Activated CD8-positive, alpha-beta T cell treated with anti-CD3 and anti-CD28 coated beads, Interleukin-2, amount 10 ng/mL, durations not matched to agents 7 days and 5 days (primary cell): ENCODE data around the gene GRIP1. TPM values are rescaled to one million over a fixed set of nuclear protein-coding genes. Genes with fewer than 3 reads are reported as not detected.

ENCODE experiments used
- ATAC-seq: fragments of 150-1000 bp; cut with Tn5 transposase; one replicate; pipeline ENCODE4 v1.10.0; 2021; ENCODE audit warnings: moderate library complexity
- CTCF ChIA-PET: fragments of 350-600 bp; sonication (Branson Sonifier 250); formaldehyde crosslinking; loops from one replicate; lab custom pipeline; 2021; ENCODE audit warnings: antibody characterized with exemption; lab: Charles Lee
- POLR2A ChIA-PET: fragments of 350-600 bp; sonication (Branson Sonifier 250); formaldehyde crosslinking; loops from one replicate; lab custom pipeline; 2021; ENCODE audit warnings: antibody characterized with exemption; lab: Charles Lee
- DNase-seq: peaks from one replicate; pipeline ENCODE4 v3.0.0-alpha.2; 2020
- H3K27ac Mint-ChIP-seq: one replicate; pipeline ENCODE4 v1.8.0; 2021; ENCODE audit warnings: mild to moderate bottlenecking, mixed read lengths
- H3K27me3 Mint-ChIP-seq: one replicate; pipeline ENCODE4 v1.8.0; 2021; ENCODE audit warnings: low read depth, mixed read lengths
- H3K36me3 Mint-ChIP-seq: one replicate; pipeline ENCODE4 v1.8.0; 2021; ENCODE audit warnings: low read depth, mixed read lengths
- H3K4me1 Mint-ChIP-seq: one replicate; pipeline ENCODE4 v1.8.0; 2021; ENCODE audit warnings: low read depth, mixed read lengths
- H3K4me3 Mint-ChIP-seq: one replicate; pipeline ENCODE4 v1.8.0; 2021; ENCODE audit warnings: mild to moderate bottlenecking, mixed read lengths
- H3K9me3 Mint-ChIP-seq: one replicate; pipeline ENCODE4 v1.8.0; 2022; ENCODE audit warnings: mixed read lengths; ENCODE audit not compliant: insufficient read depth
- total RNA-seq, 2 experiments: library from RNA; stranded (reverse); gene quantifications; one replicate each; pipeline ENCODE4 v1.2.3, GENCODE V29; 2021

GRIP1 gene
- total RNA-seq, 2 experiments from 2014 or later: 0.29 to 0.55 TPM

DNA sequence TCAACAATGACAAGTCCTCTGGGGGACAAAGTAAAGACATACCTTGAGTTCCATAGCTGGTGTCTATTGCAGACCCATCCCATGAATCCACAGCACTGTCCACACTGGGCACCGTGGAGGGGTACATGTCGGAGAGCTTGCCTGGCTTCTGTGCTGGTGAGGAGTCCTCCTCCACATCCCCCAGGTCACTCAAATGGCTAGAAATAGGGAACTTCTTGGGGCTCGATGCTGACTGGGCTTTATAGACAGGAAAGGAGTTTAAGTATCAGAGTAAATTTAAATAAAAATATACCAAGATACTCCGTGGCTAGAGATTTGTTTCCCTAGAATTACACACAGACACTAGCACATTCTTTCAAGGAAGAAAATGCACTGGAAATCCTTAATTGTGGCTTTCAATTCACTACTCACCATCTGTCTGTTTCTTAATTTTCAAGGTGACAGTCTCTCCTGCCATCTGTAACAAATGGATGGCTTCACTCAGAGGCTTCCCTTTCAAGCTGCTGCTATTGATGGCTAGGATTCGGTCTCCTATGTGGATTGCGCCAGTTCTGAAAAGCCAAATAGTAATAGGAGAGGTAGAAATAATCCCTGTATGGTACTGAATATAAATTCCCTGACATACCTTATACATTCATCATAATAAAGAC lies 286.5 kb downstream of the GRIP1 start:
- Mint-ChIP-seq H3K27ac (no peak overlapping the region), H3K4me3 (no peak overlapping the region), H3K9me3 (no peaks in the 10 kb centered on the region), H3K4me1 (peaks cover 15% of the 10 kb centered on the region), H3K36me3 (no peaks in the 10 kb centered on the region), H3K27me3 (peaks cover 28% of the 10 kb centered on the region)
- no peak for DNase-seq
- ChIA-PET POLR2A (no interaction called here), CTCF (interaction anchor here (1.0 to 1.1 kb wide), 2 partner anchors 16 to 123 kb away, joined by 4 to 5 read pairs; no protein-coding TSS in a partner anchor)
- ATAC-seq: no peak

DNA sequence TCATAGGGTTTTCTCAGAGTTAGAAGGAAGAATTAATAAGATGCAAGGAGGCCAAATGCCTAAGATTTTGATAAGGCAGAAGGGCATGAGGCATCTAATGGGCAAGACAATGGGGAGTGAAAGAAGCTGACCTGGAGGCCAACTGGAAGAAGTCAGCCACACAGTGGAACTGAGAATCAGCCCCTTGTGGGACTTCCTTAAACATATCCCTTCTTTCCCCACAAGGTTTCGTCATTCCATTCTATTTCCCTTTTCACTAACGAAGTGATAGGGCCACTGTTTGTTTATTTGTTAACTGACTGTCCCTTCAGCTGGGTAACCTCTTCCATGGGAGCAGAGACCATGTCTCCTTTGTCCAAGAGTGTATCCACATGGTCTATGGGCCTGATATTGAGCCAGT lies 290.4 kb downstream of the GRIP1 start:
- Mint-ChIP-seq H3K27ac (no peak overlapping the region), H3K36me3 (no peaks in the 10 kb centered on the region), H3K4me3 (no peak overlapping the region), H3K9me3 (no peaks in the 10 kb centered on the region), H3K27me3 (peaks cover 12% of the 10 kb centered on the region), H3K4me1 (peaks cover 3% of the 10 kb centered on the region)
- POLR2A ChIA-PET: no interaction called here
- no peak for DNase-seq
- ATAC-seq: no peak
- CTCF ChIA-PET: interaction anchor here (2.2 kb wide), 1 partner anchor 119 kb away, joined by 8 read pairs; no protein-coding TSS in a partner anchor

DNA sequence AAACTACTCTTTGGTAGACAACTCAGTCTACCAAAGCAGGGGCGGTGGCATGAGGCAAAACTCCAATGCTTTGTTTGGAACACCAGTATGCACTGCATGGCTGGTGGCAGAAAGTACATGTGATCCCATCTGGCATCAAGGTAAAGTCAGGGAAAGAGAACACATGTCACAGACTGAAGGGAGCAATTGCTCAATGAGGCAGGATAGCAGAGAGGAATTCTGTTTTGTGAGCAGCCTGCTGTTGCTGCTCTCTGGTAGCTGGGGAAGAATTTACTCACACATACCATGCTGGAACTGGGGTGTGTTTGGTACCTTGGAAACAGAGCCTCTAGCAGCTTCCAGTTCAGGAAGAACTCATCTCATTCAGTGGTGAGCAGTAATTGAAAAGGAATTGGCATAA lies 291.8 kb downstream of the GRIP1 start:
- ChIA-PET POLR2A (no interaction called here), CTCF (no interaction called here)
- peaks cover 12% of the 10 kb centered on the region for H3K27me3 Mint-ChIP-seq
- no peaks in the 10 kb centered on the region for H3K4me1 Mint-ChIP-seq
- no peaks in the 10 kb centered on the region for H3K36me3 Mint-ChIP-seq
- ATAC-seq: no peak
- DNase-seq: no peak
- H3K4me3 Mint-ChIP-seq: no peak overlapping the region
- no peaks in the 10 kb centered on the region for H3K9me3 Mint-ChIP-seq
- no peak overlapping the region for H3K27ac Mint-ChIP-seq

DNA sequence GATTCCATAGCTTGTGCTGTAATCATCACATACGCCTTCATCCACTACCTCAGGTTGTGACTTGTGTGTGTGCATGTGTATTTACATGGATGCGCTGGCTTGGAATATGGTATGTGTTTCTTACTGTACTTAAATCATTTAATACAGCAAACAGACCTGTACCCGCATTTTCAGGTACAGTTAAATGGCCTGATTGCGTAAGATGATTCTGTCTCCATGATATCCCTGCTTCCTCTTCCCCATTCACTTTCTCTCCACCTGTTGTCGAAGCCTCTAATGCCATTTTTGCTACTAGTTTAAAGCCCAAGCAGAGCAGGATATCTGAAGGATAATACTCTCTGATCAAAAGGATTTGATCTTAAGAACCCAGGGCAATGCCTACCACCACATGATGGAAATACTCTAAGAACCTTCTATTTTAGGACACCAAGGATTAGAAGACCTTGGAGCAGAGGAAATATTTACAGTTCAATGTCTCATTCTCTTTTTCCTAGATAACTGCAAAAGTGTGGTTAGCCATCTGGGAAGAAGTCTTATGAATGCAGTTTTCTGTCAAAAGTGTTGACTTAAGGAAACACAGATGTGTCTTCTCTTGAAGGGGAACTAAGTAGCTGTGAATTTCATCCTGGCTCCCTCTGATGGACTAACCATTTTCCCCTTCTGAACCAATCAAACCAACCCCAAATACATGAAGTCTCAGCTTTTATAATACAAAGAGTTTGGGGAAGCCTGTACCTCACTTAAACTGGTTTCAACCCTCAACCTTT lies 297.9 kb downstream of the GRIP1 start:
- DNase-seq: no peak
- H3K4me1 Mint-ChIP-seq: no peaks in the 10 kb centered on the region
- no peak for ATAC-seq
- H3K9me3 Mint-ChIP-seq: no peaks in the 10 kb centered on the region
- H3K36me3 Mint-ChIP-seq: no peaks in the 10 kb centered on the region
- ChIA-PET POLR2A (no interaction called here), CTCF (interaction anchor here (0.9 kb wide), 1 partner anchor 145 kb away, joined by 3 read pairs; no protein-coding TSS in a partner anchor)
- H3K27ac Mint-ChIP-seq: no peak overlapping the region
- no peak overlapping the region for H3K4me3 Mint-ChIP-seq
- H3K27me3 Mint-ChIP-seq: no peaks in the 10 kb centered on the region

DNA sequence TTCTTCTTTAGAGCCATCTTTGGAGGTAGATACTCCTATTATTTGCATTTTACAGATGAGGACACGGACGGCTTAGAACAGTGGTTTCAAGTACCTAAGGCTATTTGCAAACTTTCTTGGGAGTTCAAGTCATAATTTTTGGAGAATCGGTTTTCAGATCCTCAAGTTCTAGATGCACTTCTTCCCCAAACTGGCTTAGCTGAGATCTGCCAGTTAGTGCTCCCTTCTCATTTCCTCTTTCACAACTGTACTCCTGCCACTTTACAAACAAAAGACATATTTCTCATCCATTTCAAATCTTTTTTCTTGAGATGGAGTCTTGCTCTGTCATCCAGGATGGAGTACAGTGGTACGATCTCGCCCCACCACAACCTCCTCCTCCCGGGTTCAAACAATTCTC lies 299.3 kb downstream of the GRIP1 start:
- ChIA-PET CTCF (no interaction called here), POLR2A (no interaction called here)
- H3K4me1 Mint-ChIP-seq: no peaks in the 10 kb centered on the region
- H3K27me3 Mint-ChIP-seq: no peaks in the 10 kb centered on the region
- H3K36me3 Mint-ChIP-seq: no peaks in the 10 kb centered on the region
- no peak overlapping the region for H3K27ac Mint-ChIP-seq
- ATAC-seq (no peak), DNase-seq (no peak)
- H3K9me3 Mint-ChIP-seq: no peaks in the 10 kb centered on the region
- no peak overlapping the region for H3K4me3 Mint-ChIP-seq

DNA sequence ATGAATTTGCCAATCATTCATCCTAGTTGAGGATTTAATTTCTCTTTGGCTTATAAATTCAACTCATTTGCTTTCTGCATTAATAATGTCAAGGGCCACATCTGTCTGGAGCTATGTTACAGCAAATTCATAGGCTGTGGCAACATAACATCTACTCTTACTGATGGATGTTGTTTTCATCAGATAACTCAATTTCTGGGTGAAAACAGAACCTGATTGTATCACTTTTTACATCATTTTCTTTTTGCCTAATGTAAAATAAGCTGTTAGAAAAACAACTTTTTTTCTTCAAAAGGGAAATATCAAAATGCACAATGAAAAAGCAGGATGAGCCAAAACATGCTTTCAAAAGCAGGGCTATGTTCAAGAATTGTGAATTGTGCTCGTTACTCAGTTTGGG lies 303.3 kb downstream of the GRIP1 start:
- no peaks in the 10 kb centered on the region for H3K36me3 Mint-ChIP-seq

DNA sequence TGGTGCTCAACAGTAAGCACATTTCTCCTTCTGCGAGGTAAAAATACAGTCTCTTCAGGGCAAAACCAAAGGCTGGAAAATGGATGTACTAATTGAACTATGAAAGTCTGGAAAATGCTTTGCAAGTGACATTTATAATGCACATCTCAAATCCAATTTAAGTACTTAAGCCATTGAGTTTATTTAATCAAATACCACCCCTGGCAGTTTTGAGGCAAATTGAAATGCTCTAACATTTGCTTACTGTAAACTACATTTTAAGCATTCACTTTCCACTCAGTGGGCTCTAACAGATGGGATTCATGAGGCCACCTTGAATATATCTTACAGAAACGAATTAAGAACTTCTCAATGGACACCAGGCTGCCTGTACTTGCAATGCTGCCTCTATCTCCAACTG lies 306.9 kb downstream of the GRIP1 start:
- ATAC-seq (no peak), DNase-seq (no peak)
- Mint-ChIP-seq H3K4me3 (no peak overlapping the region), H3K36me3 (no peaks in the 10 kb centered on the region), H3K9me3 (no peaks in the 10 kb centered on the region), H3K27me3 (no peaks in the 10 kb centered on the region), H3K4me1 (no peaks in the 10 kb centered on the region), H3K27ac (no peak overlapping the region)
- POLR2A ChIA-PET: no interaction called here
- CTCF ChIA-PET: no interaction called here

More for the DNA sequence above, 303.3 kb downstream of the GRIP1 start:
- DNase-seq (no peak), ATAC-seq (no peak)
- ChIA-PET CTCF (interaction anchor here (0.9 to 1.2 kb wide), 4 partner anchors 9 to 97 kb away, joined by 3 to 4 read pairs (median 4); no protein-coding TSS in a partner anchor), POLR2A (interaction anchor here (0.5 kb wide), 1 partner anchor 842 kb away, joined by 3 read pairs; no protein-coding TSS in a partner anchor)
- no peak overlapping the region for H3K4me3 Mint-ChIP-seq
- no peaks in the 10 kb centered on the region for H3K9me3 Mint-ChIP-seq
- no peaks in the 10 kb centered on the region for H3K4me1 Mint-ChIP-seq
- H3K27me3 Mint-ChIP-seq: no peaks in the 10 kb centered on the region
- no peak overlapping the region for H3K27ac Mint-ChIP-seq

DNA sequence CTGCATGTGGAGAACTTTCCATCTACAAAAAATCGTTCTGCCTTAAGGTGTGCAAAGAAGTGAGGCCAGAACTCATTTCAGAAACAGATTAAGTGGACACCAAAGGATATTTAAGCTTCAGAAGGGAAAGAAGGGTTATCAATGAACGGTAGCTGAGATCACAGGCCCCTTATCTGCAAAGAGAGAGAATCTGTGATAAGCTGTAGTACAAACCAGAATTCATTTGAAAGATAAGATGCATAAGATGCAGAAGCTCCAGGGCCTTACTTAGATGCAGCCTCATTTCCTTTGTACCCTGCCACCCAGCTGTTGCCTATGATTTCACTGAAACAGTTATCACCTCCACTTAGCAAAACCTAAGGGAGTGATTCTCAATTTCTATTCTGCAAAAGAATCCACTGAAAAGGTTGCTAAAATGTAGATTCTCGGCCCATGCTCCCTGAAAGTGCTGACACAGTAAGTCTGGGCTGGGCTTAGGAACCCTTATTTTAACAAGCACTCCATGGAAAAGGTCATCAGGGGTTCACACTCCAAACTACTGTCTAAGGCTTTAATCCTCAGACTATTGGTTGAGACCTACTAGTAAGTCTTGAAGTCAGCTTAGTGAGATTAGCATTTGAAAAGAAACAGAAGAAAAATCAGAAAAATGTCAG lies 311.7 kb downstream of the GRIP1 start:
- ATAC-seq: no peak
- Mint-ChIP-seq H3K27me3 (no peaks in the 10 kb centered on the region), H3K27ac (no peak overlapping the region), H3K9me3 (no peaks in the 10 kb centered on the region), H3K36me3 (no peaks in the 10 kb centered on the region), H3K4me3 (no peak overlapping the region), H3K4me1 (no peaks in the 10 kb centered on the region)
- no peak for DNase-seq
- CTCF ChIA-PET: interaction anchor here (1.0 to 2.2 kb wide), 2 partner anchors 9 to 41 kb away, joined by 3 to 6 read pairs; no protein-coding TSS in a partner anchor
- POLR2A ChIA-PET: no interaction called here

DNA sequence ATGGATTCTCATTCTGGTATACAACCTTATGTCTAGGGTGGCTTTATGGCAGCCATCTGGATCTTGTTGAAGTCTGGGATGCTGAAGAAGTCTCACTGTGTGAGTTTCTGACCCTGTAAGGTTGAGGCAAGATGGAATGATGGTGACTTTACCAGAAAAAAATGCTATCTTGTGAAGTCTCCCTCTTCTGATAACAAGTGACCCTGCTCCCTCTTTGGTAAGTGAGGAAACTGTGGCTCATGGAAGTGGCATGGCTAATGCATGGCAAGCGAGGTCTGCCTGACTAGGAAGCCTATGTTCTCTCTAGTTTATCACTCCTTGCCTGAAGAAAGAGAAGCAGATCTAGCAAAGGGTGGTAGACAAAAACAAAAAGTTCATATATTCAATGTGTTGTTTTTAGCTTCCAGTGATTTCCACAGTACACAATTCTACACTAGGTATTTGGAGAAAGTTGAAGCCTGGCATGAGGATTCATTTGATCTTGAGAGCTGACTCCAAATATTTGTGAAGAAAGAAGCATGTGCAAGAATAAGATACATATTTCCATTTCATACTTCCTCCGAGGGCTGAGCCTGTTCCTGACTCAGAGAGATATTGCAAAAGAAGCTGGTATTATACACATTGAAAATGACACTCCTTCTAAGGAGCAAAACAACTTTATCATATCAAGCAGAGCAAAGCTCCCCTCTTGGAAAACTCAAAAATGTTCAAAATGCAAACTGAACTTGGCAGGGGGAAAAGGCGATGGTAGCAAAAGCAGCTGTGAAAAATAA lies 313.0 kb downstream of the GRIP1 start:
- Mint-ChIP-seq H3K36me3 (no peaks in the 10 kb centered on the region), H3K9me3 (no peaks in the 10 kb centered on the region), H3K27me3 (no peaks in the 10 kb centered on the region), H3K4me3 (no peak overlapping the region), H3K27ac (no peak overlapping the region), H3K4me1 (no peaks in the 10 kb centered on the region)
- POLR2A ChIA-PET: no interaction called here
- CTCF ChIA-PET: no interaction called here
- ATAC-seq (no peak), DNase-seq (no peak)

DNA sequence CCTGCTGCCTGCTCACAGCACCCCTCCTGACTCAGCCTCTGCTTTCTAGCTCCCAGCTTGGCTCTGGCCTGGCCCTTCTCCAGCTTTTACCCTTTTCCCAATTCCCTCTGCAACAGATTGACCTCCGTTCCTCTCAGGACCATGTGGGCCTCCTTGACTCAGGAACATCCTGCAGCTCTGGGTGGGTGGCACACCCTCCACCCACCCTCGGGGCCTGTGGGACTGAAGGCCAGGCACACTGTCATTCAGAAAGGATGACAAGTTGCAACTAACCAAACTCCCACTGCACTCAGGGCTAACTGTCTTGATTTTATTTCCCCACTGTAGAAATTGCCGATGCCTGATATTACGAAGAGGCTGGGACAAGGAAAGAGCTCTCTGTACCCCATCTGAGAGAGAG lies 317.2 kb downstream of the GRIP1 start:
- CTCF ChIA-PET: interaction anchor here (1.2 kb wide), 1 partner anchor 83 kb away, joined by 5 read pairs; no protein-coding TSS in a partner anchor
- Mint-ChIP-seq H3K9me3 (no peaks in the 10 kb centered on the region), H3K27ac (no peak overlapping the region), H3K36me3 (no peaks in the 10 kb centered on the region), H3K4me3 (no peak overlapping the region), H3K27me3 (no peaks in the 10 kb centered on the region), H3K4me1 (no peaks in the 10 kb centered on the region)
- POLR2A ChIA-PET: no interaction called here
- ATAC-seq (no peak), DNase-seq (no peak)

DNA sequence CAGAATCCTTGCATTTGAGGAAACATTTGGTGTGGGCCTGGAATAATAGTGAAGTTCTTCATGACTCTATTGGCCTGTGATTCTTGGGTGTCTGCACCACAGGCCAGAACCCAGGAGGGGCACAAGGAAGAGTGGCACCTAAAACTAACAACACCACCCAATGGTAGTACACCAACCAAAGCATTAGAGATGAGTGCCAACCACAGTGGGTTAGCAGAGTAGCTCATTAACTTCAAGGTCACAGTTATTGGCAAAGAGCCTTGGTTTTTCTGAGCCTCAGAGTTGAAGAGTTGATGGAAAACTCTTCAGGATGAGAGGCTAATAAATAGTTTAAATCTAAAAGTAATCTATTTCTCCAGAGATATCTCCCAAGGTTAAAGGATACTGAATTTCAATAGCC lies 319.6 kb downstream of the GRIP1 start:
- ATAC-seq (no peak), DNase-seq (no peak)
- Mint-ChIP-seq H3K27me3 (no peaks in the 10 kb centered on the region), H3K4me3 (no peak overlapping the region), H3K36me3 (no peaks in the 10 kb centered on the region), H3K9me3 (no peaks in the 10 kb centered on the region), H3K27ac (peak overlapping the region; percentile 28), H3K4me1 (no peaks in the 10 kb centered on the region)
- ChIA-PET POLR2A (interaction anchor here (0.7 kb wide), 1 partner anchor 15 kb away, joined by 3 read pairs; no protein-coding TSS in a partner anchor), CTCF (no interaction called here)
